Measurements from ENCODE around the gene PCYOX1L. TPM values are rescaled to one million over a fixed set of nuclear protein-coding genes. Genes with fewer than 3 reads are reported as not detected.

PCYOX1L gene
- total and polyA plus RNA-seq, 2 experiments from 2014 or later: 6.7 to 14.7 TPM

GRCh38 chr5:149325894-149326293 lies 32.0 kb upstream of the PCYOX1L start:
- DNase-seq (ENCODE audit: low spot score): no peak
- Mint-ChIP-seq H3K4me3 (no peak overlapping the region), H3K36me3 (ENCODE audit: low read depth) (no peaks in the 10 kb centered on the region), H3K27ac (no peak overlapping the region; the same call in 1 of the 2 replicates), H3K27me3 (ENCODE audit: insufficient read depth, low read depth, poor library complexity) (no peaks in the 10 kb centered on the region), H3K4me1 (peaks cover 8% of the 10 kb centered on the region), H3K9me3 (no peaks in the 10 kb centered on the region)
- Histone ChIP-seq H3K27me3 (ENCODE audit: insufficient read depth) (no peaks in the 10 kb centered on the region), H3F3A (replicated peaks; ENCODE audit: low read depth) (no peaks in the 10 kb centered on the region), H3K4me3 (no peak overlapping the region), H3K27ac (ENCODE audit: low read depth) (no peak overlapping the region), H4K20me1 (replicated peaks; ENCODE audit: insufficient read depth) (no peaks in the 10 kb centered on the region), H3K4me2 (no peak overlapping the region), H3K36me3 (ENCODE audit: insufficient read depth) (no peaks in the 10 kb centered on the region), H3K9me2 (ENCODE audit: insufficient read depth) (no peaks in the 10 kb centered on the region), H3K79me2 (replicated peaks; ENCODE audit: insufficient read depth) (no peaks in the 10 kb centered on the region), H2AFZ (no peak overlapping the region), H3K4me1 (ENCODE audit: insufficient read depth) (no peaks in the 10 kb centered on the region)
- TF ChIP-seq ETS1 (IDR thresholded peaks at IDR 0.05) (no peak), CTCF (conservative IDR thresholded peaks at IDR 0.05; ENCODE audit: low read depth in 2 of 2) (no peak), ZNF114 (CRISPR knock-in tag; IDR thresholded peaks at IDR 0.05) (no peak), ZNF331 (CRISPR knock-in tag; IDR thresholded peaks at IDR 0.05; ENCODE audit: low read depth) (no peak), NANOG (IDR thresholded peaks at IDR 0.05; ENCODE audit: borderline replicate concordance) (no peak), JUNB (IDR thresholded peaks at IDR 0.05; ENCODE audit: unreplicated experiment) (no peak), ZNF462 (CRISPR knock-in tag; IDR thresholded peaks at IDR 0.05) (no peak), REST (IDR thresholded peaks at IDR 0.05; ENCODE audit: unreplicated experiment) (no peak), STAT1 (IDR thresholded peaks at IDR 0.05; ENCODE audit: unreplicated experiment) (no peak), CREB1 (CRISPR knock-in tag; IDR thresholded peaks at IDR 0.05; ENCODE audit: low read depth) (no peak), EZH2 (IDR thresholded peaks at IDR 0.05; ENCODE audit: low read depth, unreplicated experiment) (no peak), POLR2AphosphoS5 (IDR thresholded peaks at IDR 0.05; ENCODE audit: low read depth) (no peak), EZH2phosphoT487 (IDR thresholded peaks at IDR 0.05; ENCODE audit: unreplicated experiment) (no peak)
- no peak for ATAC-seq

Measured in GM23338 (cell line).